Measurements from ENCODE around the gene SLC9B1. TPM values are rescaled to one million over a fixed set of nuclear protein-coding genes. Genes with fewer than 3 reads are reported as not detected.

SLC9B1 gene
- total RNA-seq, 2 donors from 2014 or later, result 1.4 TPM

DNA sequence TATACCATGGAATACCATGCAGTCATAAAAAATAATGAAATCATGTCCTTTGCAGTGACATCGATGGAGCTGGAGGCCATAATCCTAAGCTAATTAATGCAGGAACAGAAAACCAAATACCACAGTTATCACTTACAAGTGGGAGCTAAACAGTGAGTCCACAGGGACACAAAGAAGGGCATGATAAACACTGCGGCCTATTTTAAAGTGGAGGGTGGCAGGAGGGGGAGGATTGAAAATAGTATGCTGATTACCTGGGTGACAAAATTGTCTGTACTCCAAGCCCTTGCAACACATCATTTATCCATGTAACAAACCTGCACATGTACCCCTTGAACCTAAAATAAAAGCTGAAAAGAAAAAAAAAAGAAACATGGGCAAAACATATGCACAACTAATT lies 16.7 kb upstream of the SLC9B1 start:
- Histone ChIP-seq H3K4me3 (ENCODE audit: low read length) (no peak overlapping the region), H3K9ac (ENCODE audit: extremely low read depth, low read length, poor library complexity, severe bottlenecking) (no peak overlapping the region), H3K4me1 (ENCODE audit: control insufficient read depth, insufficient read depth, low read length) (no peaks in the 10 kb centered on the region), H3K27me3 (ENCODE audit: control insufficient read depth, insufficient read depth, low read length, poor library complexity, severe bottlenecking) (no peaks in the 10 kb centered on the region), H3K36me3 (ENCODE audit: control insufficient read depth, insufficient read depth, low read length) (no peaks in the 10 kb centered on the region), H3K27ac (ENCODE audit: low read depth, low read length) (no peak overlapping the region), H3K9me3 (ENCODE audit: control insufficient read depth, low read length) (no peaks in the 10 kb centered on the region)
- Mint-ChIP-seq H3K4me1 (no peaks in the 10 kb centered on the region), H3K36me3 (ENCODE audit: low read depth) (no peaks in the 10 kb centered on the region), H3K27me3 (ENCODE audit: insufficient read depth) (no peaks in the 10 kb centered on the region), H3K27ac (no peak overlapping the region), H3K9me3 (no peaks in the 10 kb centered on the region), H3K4me3 (no peak overlapping the region)
- TF ChIP-seq, protein P1, sequence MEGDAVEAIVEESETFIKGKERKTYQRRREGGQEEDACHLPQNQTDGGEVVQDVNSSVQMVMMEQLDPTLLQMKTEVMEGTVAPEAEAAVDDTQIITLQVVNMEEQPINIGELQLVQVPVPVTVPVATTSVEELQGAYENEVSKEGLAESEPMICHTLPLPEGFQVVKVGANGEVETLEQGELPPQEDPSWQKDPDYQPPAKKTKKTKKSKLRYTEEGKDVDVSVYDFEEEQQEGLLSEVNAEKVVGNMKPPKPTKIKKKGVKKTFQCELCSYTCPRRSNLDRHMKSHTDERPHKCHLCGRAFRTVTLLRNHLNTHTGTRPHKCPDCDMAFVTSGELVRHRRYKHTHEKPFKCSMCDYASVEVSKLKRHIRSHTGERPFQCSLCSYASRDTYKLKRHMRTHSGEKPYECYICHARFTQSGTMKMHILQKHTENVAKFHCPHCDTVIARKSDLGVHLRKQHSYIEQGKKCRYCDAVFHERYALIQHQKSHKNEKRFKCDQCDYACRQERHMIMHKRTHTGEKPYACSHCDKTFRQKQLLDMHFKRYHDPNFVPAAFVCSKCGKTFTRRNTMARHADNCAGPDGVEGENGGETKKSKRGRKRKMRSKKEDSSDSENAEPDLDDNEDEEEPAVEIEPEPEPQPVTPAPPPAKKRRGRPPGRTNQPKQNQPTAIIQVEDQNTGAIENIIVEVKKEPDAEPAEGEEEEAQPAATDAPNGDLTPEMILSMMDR (conservative IDR thresholded peaks at IDR 0.05), result no peak
- DNase-seq, result no peak
- 80 to 93% methylated on average over 1 to 2 of the region's 2 CpGs for WGBS, 2 experiments (ENCODE audit: insufficient coverage in 1 of 2, insufficient read length in 1 of 2)

DNA sequence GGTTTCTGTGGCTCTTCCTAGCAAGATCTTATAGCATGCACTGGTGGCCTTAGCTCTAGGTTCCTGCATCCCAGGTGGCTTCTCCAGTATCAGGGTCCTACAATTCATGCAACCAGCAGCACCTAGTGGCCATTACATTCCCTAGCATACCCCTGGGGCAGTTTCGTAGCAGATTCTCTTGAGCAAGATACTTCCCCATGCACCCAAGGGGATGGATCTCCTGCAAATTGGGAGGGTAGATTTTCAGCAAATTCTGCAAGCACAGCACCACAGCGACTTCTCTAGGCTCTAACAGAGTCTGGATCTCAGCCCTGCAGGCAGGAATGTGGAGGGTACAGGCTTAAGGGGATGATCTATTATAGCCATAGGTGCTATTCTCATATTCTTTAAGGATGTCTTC lies 13.1 kb upstream of the SLC9B1 start:
- H3K27me3 Mint-ChIP-seq (ENCODE audit: insufficient read depth), result no peaks in the 10 kb centered on the region
- DNase-seq, result peak; percentile 86
- H3K27ac ChIP-seq (ENCODE audit: low read depth, low read length), result no peak overlapping the region
- no peaks in the 10 kb centered on the region for H3K36me3 ChIP-seq (ENCODE audit: control insufficient read depth, insufficient read depth, low read length)
- H3K36me3 Mint-ChIP-seq (ENCODE audit: low read depth), result no peaks in the 10 kb centered on the region
- H3K9me3 Mint-ChIP-seq, result no peaks in the 10 kb centered on the region
- H3K9ac ChIP-seq (ENCODE audit: extremely low read depth, low read length, poor library complexity, severe bottlenecking), result no peak overlapping the region
- H3K27ac Mint-ChIP-seq, result no peak overlapping the region
- no peak overlapping the region for H3K4me3 ChIP-seq (ENCODE audit: low read length)
- WGBS, 2 experiments (ENCODE audit: insufficient coverage in 1 of 2, insufficient read length in 1 of 2), result 14 to 33% methylated on average over 1 to 2 of the region's 2 CpGs
- TF ChIP-seq, protein P1 (conservative IDR thresholded peaks at IDR 0.05), result peak; percentile 86
- H3K4me3 Mint-ChIP-seq, result no peak overlapping the region
- H3K9me3 ChIP-seq (ENCODE audit: control insufficient read depth, low read length), result no peaks in the 10 kb centered on the region
- H3K4me1 ChIP-seq (ENCODE audit: control insufficient read depth, insufficient read depth, low read length), result no peaks in the 10 kb centered on the region
- no peaks in the 10 kb centered on the region for H3K4me1 Mint-ChIP-seq
- no peaks in the 10 kb centered on the region for H3K27me3 ChIP-seq (ENCODE audit: control insufficient read depth, insufficient read depth, low read length, poor library complexity, severe bottlenecking)

DNA sequence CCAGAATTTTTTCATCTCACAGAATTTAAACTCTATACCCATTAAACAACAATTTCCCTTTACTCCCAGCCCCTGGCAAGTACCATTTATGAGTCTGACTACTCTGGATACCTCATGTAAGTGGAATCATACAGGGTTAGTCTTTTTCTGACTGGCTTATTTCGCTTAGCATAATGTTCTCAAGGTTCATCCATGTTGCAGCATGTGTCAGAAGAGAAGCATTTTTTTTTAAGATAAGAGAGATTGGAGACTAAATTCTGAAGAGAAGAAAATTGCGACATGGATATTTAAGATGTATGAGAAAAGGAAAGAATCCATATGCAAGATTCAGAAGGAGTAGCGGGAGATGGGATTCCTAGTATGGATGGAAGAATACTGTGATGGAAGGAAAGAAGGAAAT lies 11.3 kb upstream of the SLC9B1 start:
- 85 to 96% methylated on average over 3 of the region's 3 CpGs for whole genome bisulfite sequencing, 2 experiments (ENCODE audit: insufficient coverage in 1 of 2, insufficient read length in 1 of 2)
- H3K4me3 Mint-ChIP-seq, result no peak overlapping the region
- TF ChIP-seq, protein P1 (conservative IDR thresholded peaks at IDR 0.05), result no peak

More for the DNA sequence above, 11.3 kb upstream of the SLC9B1 start:
- Histone ChIP-seq H3K27me3 (ENCODE audit: control insufficient read depth, insufficient read depth, low read length, poor library complexity, severe bottlenecking) (no peaks in the 10 kb centered on the region), H3K9me3 (ENCODE audit: control insufficient read depth, low read length) (no peaks in the 10 kb centered on the region), H3K27ac (ENCODE audit: low read depth, low read length) (no peak overlapping the region), H3K36me3 (ENCODE audit: control insufficient read depth, insufficient read depth, low read length) (no peaks in the 10 kb centered on the region), H3K4me1 (ENCODE audit: control insufficient read depth, insufficient read depth, low read length) (no peaks in the 10 kb centered on the region), H3K4me3 (ENCODE audit: low read length) (no peak overlapping the region), H3K9ac (ENCODE audit: extremely low read depth, low read length, poor library complexity, severe bottlenecking) (no peak overlapping the region)
- H3K27ac Mint-ChIP-seq, result no peak overlapping the region
- no peaks in the 10 kb centered on the region for H3K36me3 Mint-ChIP-seq (ENCODE audit: low read depth)
- no peaks in the 10 kb centered on the region for H3K4me1 Mint-ChIP-seq
- no peaks in the 10 kb centered on the region for H3K9me3 Mint-ChIP-seq
- H3K27me3 Mint-ChIP-seq (ENCODE audit: insufficient read depth), result no peaks in the 10 kb centered on the region
- no peak for DNase-seq

Data from endodermal cell (in vitro differentiated cells).